ENCODE results near the gene AMH.
A peak's percentile ranks its signal among the peaks of the same experiment; 100 is the strongest.

The AMH gene

DNA sequence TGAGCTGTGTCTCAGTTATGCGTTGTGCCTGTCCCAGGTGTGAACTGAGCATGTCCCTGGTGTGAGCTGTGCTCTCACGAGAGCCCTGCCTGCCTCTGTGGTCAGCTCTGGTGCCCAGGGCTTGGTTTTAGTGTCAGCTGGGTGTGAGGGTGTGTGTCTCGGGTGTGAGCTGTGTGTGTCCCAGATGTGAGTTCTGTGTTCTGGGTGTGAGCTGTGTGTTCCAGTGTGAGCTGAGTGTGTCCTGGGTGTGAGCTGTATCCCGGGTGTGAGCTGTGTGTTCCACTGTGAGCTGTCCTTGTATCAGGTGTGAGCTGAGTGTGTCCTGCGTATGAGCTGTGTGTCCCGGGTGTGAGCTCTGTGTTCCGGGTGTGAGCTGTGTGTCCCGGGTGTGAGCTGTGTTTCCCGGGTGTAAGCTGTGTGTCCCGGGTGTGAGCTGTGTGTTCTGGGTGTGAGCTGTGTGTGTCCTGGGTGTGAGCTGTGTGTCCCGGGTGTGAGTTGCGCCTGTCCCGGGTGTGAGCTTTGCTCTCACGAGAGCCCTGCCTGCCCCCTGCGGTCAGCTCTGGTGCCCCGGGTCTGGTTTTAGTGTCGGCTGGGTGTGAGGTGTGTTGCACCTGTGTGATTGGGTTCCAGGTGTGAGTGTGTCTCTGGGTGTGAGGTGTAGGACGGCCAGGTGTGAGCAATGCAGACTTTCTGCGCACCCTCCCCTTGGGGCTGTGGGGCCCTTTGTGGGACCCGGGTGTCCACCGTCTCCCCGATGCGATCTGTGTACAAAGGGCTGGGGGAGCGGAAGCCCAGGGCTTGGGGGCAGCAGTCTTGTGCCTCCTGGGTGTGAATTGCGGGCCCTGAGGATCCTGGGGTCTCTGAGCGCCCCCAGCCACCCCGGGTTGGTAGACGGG, 39.9 kb downstream of the AMH start:
- DNase-seq, result no peak

DNA sequence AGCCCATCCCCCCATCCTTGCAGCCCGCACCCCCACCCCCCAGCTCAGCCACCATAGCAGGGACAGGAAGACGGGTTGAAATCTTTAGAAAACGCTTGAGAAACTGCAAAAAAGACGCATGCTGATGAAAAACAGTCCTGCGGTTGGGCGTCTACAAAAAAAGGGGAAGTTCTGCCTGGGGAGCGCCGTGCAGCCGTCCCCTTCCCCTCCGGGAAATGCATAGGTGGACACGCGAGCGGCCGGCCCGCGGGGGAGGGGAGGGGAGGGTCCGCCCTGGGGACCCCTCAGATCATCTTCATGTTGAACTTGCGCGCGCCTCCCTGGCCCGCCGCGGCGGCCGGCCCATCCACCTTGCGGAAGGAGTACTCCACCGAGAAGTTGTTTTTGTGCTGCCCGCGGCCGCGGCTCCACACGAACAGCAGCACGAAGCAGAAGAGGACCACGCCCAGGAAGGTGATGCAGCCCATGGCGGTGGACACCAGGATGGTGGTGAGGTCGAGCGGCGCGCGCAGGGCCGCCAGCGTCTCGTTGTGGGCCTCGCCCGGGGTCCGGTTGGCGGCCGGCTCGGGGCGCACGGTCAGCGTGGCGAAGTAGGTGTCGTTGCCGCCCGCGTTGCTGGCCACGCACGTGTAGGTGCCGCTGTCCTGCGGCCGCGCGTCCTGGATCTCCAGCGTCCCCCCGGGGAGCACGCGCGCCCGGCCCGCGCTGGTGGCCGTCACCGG, 40.8 kb downstream of the AMH start:
- peak; percentile 68 for DNase-seq

DNA sequence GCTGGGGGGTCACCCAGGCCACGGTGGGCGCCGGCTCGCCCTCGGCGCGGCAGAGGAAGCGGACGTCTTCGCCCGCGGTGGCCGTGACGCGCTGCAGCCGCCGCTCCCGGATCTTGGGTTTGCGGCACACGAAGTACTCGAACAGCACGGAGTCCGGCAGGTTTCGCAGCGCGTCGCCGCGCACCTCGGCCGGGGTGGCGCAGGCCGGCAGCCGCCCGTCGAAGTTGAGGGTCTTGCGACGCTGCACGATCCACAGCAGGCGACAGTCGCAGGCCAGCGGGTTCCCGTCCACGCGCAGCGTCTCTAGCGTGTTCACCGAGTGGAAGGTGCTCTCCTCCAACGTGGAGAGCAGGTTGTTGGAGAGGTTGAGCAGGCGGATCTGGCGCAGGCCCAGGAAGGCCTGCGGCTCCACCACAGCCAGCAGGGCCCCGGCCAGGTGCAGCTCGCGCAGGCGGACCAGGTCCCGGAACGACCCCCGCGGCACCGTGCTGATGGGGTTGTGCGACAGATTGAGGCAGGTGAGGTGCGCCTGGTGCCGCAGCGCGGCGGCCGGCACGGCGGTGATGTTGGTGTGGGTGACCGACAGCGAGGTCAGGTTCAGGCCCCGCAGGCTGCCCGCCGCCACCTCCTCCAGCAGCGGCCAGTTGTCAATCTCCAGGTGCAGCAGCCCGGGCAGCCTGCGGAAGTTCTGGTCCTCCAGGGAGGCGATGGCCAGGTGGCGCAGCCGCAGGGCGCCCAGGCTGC, 41.5 kb downstream of the AMH start:
- DNase-seq, result peak; percentile 80

DNA sequence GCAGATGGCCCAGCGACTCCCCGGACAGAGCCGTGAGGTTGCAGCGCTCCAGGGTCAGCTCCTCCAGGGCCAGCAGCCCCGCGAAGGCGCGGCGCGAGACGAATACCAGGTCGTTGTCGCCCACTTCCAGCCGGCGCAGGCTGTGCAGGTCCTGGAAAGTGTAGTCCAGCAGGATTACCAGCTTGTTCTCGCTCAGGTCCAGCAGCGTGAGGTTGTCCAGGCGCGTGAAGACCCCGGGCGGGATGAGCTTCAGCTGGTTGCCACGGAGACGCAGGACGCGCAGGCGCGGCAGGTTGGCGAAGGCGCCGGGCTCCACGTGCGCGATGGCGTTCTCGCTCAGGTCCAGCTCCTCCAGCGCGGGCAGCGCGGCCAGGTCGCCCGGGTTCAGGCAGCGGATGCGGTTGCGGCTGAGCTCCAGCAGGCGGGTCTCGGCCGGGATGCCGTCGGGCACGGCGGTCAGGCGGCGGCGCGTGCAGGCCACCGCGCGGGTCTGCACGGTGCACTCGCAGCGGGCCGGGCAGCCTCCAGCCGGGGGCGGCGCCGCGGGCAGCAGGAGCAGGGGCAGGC, 42.1 kb downstream of the AMH start:
- DNase-seq, result peak; percentile 87

DNA sequence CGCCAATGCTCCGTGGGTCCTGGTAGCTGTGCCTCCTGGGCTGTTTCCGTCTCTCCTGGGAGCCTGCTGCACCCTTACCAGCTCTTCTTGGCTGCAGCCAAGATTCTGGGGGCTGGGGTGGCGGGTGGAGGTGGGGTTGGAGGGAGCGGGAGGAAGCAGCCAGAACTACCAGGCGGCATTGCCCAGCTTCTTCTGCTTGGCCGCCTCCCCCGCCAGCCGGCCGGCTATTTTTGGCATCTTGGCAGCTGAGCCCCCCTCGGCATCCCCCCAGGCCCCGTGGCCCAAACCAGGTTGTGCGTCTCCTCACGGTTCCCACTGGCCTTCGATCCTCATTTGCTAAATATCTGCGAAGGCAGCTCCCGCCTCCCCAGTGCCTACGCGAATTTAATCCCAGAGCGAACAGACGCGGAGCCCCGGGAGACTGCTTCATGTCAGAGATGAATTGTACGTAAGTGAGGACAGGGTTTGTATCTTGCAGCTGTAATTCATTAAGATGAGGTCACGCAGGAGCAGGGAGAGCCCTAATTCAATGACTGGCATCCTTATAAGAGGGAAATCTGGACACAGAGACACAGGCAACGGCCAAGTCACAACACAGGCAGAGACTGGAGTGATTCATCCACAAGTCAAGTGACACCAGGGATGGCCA, 45.7 kb downstream of the AMH start:
- DNase-seq, result no peak

DNA sequence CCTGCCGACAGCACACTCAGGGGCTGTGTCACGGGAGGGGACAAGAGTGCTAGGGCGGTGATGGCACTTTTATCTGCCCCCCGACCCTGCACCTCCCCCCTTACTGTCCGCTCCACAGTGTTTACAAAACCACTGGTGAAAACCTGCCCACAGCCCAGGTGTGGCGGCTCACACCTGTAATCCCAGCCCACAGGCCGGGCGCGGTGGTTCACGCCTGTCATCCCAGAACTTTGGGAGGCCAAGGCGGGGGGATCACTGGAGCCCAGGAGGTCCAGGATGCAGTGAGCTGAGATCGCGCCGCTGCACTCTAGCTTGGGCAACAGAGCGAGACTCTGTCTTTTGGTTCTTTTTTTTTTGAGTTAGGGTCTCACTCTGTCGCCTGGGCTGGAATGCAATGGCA, 47.0 kb downstream of the AMH start:
- DNase-seq, result no peak

DNA sequence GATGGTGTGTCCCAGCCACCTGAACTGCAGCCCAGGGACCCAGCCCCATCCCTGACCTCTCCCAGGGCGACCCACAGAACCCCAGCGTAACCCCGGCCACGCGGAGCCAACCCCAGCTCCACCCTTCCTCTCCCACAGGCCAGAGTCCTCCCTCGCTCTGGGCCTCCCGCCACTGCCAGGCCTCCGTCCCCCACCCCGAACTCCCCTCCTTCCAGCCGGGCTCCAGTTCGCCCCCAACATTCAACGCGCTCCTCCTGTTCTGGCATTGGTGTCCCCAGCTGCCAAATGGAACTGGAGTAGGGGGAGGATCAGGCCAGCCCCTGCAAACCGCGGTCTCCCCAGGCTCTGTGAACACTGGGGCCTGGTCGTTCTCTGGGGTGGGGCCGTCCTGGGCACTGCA, 51.4 kb downstream of the AMH start:
- no peak for DNase-seq

Data from DMS53 (cell line).